DLD1 (cell line): ENCODE results near the gene TSGA10IP.

ENCODE experiments used
- in situ Hi-C: cut with HindIII; loops from 2 replicates; pipeline ENCODE4 v1.10.0; 2017; ENCODE audit warnings: low sequenced_read_pairs

TSGA10IP gene

DNA sequence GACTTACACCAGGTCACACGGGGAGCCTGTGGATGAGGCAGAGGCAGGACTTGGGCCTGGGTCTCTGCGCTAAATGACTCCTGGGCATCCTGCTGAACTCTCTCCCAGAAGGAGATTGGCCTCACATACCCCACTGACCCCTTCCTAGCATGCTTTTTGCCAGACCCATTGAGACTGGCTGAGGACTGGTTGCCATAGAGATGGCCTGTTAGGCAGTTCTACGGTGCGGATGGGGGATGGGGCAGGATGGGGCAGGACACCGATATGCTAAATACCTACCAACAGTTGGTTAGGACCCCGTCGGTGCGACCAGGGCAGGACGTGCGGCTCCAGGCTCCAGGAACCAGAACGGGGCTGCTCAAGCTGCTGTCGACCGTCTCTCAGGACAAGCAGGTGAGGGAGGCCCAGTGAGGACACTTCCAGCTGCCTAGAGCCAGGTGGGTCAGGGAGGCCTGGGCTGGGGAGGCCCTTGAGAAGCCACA, at the start of gene TSGA10IP:
Gene TSGA10IP, plus strand, starts transcription at position 51 of the 482 bp plus-strand sequence. Its CDS starts 196 bp downstream, at position 247.
- in situ Hi-C loops: no loop called here

DNA sequence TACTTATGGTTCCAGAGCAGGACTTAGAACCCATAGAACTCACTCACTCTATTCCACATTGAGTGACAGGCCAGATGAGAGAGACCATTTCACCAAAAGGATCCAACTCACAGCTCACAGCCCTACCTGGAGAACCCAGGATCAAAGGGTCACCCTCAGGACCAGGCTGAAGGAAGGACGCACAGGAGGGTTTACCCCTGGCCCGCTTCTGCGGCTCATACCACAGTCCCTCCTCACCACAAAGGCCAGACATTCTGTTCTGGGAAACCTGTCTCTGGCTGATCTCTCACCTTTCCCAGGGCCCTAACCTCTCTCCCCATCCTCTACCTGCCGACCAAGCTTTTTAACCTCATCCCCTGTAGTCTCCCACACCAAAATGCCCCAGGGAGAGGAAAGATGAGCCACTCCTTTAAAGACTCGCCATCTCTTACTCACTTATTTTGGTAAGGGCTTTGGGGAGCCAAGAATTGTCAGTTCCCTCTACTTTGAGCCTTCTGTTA, 49.7 kb upstream of the TSGA10IP start:
- in situ Hi-C loops: no loop called here

DNA sequence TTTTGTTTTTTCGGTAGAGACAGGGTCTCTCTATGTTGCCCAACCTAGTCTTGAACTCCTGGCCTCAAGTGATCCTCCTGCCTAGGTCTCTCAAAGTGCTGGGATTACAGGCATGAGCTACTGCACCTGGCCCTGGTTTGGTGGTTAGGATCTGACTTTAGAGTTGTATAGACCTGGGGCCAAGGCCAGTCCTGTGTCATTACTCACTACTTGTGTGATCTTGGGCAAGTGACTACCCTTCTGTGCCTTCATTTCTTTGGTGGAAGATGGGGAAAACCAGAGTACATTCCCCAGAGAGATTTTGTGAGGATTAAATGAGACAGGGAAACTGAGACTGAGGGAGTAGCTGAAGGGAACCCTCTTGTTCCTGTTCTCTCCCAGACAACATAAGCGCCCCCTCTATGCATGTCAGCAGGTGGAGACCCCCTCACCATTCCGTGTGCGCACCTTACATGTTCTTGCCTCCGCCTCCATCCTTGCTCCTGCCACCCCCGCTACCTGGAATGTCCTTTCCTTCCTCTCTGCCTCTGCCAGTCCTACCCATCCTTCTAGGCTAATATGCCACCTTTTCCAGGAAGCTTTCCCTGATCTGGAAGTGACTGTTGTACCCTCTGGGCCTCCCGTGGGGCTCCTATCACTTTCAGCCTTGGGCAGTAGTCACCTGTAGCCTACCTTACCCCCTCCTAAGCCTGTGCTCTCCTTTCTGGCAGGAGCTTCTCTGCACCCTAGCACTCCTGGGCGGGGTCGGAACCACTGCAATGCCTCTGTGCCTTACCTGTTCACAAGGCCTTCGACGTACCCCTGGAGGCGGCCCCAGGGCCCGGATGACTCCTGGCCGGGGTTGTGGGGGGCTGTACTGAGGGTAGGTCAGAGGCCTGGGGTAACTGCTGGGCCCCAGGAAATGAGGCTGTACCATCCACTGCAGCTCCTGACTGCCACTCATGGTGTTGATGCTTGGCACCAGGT, 49.0 kb upstream of the TSGA10IP start:
- in situ Hi-C loops: no loop called here

DNA sequence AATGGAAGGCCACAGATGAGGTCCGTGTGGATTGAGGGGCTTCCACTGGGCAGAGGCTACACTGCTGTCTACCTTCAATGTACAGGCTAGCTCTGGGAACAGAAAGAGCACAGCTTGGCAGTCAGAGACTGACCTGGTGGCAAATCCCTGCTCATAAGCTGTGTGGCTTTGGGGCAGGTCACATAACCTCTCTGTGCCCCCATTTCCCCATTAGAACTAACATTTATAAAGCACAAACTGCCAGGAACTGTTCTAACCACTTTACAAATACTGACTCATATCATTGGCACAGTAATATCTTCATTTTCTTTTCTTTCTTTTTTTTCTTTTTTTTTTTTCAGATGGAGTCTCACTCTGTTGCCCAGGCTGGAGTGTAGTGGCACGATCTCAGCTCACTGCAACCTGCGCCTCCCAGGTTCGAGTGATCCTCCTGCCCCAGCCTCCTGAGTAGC, 48.2 kb upstream of the TSGA10IP start:
- in situ Hi-C loops: no loop called here

DNA sequence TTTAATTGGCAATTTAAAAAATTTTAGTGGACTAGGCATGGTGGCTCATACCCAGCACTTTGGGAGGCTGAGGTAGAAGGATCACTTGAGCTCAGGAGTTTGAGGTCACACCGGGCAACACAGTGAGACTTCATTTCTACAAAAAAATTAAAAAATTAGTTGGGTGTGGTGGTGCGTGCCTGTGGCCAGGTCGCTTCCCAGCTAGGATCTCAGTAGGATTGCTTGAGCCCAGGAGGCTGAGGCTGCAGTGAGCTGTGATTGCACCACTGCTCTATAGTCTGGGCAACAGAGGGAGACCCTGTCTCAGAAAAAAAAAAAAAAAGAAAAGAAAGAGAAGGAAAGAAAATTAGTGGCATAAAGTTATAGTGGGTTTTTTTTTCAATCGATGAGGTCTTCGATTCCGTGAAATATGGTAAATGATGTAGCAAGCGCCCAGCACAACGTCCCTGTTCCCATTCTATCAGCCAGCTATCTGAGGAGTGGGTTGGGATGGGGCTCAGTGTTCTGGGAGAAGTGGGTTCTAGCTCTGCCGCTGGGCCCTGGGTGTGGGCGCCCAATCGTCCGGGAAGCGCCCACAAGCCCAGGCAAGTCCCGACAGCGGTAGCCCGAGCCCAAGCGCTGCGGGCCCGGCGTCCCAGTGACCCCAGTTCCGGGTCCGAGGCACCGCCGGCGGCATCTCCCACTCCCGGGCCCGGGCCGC, 46.5 kb upstream of the TSGA10IP start:
- in situ Hi-C loops: no loop called here

DNA sequence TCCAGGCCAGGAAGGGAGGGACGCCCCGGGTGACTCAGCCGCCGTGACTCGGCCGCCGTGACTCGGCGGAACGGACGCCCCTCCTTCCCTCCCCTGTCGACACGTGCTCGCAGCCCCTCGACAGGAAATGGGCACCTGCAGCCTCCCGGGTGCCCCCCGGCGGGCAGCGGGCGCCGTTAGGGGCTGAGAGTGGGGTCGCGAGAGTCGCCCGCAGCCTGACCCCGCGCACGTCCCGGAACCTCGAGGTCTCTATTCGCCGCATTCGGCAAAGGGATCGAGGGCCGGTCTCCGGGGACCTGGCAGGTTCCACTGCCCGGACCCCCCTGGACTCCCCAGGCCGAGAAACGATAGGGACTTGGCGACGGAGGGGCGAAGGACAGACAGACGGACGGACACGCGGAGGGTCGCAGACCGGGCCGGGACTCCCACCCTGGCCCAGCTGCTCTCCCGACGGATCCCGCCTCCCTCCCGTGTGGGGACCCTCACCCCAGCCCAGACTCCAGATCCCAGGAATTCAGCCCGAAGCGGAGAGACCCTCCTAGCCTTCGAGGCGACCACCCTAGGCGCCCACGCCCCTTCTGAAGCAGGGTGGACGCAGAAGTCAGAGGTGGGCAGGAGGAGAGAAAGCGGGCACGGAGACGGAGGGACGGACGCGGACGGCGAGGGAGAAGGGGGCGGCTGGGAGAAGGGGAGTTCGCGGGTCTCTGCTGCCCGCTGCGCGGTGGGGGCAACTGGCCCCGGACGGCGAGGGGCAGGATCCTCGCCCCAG, 45.7 kb upstream of the TSGA10IP start:
- in situ Hi-C loops: no loop called here

DNA sequence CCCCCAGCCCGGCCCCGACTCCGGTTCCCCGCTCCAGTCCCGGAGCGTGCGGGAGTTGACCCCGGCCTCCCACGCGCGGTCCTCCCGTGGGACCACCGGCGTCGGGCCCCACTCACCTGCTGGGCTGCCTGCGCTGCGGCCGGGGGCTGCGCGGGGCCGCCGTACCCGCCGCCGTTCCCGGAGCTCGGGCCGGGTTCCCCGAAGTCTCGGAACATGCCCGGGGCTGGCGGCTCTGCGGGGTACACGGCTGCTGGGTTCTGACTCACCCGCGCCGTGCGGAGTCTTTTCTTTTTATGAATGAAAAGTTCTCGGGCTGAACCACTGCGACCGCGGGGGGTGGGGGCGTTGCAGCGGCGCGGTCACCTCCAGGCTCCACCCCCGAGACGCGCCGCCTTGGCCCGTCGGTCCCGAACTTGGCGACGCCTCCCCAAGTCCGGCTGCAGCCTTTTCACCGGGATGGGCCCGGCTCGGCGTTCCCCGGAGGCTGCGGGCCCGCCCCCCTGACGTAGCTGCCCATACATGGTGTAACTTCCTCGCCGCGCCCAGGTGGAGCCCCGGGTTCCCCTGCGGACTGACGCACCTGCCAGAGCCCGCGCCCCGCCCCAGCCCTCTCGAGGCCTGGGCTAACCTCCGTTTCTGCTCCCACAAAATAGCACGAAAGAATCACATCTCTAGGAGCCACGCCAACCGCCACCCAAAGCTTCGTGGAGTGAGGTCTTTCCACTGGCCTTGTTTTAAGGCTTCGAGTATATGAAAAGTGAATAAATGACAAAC, 45.0 kb upstream of the TSGA10IP start, which contains the start of gene FOSL1:
Gene FOSL1, minus strand, starts transcription at position 264 of the 774 bp plus-strand sequence. Its CDS starts 49 bp downstream, at position 215.
- in situ Hi-C loops: no loop called here

DNA sequence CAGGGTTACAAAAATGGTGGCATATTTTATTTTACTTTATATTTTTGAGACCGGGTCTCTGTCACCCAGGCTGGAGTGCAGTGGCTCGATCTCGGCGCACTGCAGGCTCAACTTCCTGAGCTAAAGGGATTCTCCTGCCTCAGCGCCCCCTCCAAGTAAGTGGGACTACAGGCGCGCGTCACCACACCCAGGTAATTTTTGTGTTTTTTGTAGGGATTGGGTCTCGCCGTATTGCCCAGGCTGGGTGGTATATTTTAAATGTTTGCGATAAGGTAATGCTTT, 44.4 kb upstream of the TSGA10IP start:
- in situ Hi-C loops: no loop called here

DNA sequence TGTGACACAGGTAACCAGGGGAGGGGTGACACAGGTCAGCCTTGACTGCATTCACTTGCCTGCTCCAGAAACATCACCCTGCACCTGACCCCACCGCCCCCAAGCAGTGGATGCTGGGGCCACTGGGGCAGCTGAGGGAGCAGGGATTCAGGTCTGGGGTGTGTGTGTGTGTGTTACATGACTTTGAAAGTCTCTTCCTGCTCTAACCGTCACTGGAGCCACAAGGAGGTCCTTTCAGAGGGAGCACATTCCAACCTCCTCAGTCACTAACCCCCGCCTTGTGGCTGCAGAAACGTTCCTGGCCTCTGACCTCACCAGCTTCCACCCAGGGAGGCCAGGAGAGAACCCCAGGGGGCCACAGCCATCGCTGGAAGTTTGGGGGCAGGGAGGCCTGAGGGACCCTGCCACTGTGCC, 42.2 kb upstream of the TSGA10IP start:
- in situ Hi-C loops: no loop called here

DNA sequence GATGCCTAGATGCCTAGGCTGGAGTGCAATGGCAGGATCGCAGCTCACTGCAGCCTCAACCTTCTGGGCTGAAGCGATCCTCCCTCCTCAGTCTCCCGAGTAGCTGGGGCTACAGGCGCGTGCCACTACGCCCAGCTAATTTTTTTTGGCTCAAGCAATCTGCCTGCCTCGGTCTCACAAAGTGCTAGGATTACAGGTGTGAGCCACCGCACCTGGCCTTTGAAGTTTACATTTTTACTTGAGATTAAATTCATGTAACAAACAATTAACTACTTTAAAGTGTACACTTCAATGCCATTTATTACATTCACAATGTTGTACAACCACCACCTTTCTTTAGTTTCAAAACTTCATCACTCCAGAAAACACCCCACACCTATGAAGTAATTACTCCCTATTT, 41.6 kb upstream of the TSGA10IP start:
- in situ Hi-C loops: no loop called here

DNA sequence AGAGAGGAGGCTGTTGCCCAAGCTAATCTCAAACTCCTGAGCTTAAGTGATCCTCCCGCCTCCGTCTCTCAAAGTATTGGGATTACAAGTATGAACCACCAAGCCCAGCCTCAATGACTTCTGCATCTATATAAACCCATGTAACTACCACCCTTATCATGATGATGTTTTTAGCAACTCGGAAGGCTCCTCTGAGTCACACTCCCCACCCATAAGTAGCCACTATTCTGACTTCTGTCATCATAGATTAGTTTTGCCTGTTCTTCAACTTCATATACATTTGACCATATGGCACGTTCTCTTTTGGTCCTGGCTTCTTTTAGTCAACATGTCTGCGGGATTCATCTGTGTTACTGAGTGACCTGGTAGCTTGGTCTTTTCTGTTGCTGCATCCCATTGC, 38.7 kb upstream of the TSGA10IP start:
- in situ Hi-C loops: no loop called here

DNA sequence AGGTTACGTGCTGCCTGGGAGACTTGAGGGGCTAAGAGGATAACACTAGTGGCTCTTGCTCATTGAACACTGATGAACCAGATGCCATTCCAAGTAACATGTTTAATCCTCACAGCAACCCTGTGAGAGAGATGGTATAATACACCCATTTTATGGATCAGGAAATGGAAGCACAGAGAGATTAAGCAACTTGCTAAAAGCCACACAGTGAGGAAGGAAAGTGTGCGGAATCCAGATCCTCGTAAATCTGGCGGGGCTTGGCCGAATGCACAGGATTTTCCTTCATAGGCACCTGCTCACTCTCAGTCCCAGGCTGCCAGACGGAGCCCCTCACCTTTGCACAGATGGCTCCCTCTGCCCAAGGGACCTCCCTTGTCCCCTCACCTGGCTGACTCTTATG, 37.4 kb upstream of the TSGA10IP start:
- in situ Hi-C loops: no loop called here

DNA sequence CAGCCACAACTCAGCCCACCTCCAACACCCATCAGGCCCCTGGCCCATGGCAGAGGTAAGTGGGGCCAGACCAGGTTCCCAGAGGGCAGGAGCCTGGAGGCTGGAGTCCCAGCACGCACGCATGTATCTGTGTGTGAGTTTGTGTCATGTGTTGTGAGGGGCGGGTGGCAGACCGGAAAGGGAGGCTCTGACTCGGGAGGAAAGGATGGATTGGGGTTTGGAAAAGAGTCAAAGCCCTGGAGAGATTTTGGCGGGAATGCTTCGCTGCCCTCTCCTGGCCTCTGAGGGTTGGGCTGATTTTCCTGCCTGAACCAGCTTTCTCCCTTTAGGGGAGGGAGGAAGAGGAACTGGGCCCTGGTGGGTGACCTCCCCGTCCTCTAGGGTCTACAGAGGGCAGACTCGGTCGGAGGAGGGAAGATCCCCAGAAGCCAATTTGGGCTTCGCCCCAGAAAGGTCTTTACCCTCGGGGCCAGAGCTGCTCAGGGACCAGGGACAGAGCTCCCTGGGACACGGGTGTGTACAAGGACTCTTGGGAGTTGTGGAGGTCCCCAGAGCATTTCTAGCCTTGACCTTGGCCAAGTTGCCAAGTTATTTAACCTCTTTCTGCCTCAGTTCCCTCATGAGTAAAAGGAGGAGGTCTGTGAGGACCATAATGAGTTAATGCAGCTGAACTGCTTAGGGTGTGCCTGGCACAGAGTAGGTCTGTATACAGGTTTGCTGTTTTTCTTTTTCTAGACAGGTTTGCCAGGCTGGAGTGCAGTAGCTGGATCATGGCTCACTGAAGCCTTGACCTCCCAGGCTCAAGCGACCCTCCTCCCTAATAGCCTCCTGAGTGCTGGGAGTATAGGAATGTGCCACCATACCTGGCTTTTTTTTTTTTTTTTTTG, 33.4 kb upstream of the TSGA10IP start:
- in situ Hi-C loops: no loop called here

DNA sequence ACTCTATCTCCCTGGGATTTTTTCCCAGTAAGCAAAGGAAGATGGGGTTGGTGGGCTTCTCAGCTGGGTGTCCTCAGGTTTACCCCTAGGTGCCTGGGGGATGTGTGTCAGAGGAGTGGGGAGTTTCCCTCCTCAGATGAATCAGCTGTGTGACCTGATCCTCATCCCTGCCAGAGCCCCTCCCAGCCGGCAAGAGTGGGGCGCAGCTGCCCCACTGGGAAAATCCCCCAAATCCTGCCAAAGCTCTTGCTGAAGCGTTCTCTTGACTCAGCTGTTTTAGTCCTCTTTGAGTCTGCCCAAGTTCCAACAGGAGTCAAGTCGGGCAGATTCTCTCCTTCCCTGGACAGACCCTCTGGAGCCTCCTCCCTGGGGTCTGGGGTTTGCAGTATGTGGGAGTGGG, 32.4 kb upstream of the TSGA10IP start:
- in situ Hi-C loops: no loop called here

DNA sequence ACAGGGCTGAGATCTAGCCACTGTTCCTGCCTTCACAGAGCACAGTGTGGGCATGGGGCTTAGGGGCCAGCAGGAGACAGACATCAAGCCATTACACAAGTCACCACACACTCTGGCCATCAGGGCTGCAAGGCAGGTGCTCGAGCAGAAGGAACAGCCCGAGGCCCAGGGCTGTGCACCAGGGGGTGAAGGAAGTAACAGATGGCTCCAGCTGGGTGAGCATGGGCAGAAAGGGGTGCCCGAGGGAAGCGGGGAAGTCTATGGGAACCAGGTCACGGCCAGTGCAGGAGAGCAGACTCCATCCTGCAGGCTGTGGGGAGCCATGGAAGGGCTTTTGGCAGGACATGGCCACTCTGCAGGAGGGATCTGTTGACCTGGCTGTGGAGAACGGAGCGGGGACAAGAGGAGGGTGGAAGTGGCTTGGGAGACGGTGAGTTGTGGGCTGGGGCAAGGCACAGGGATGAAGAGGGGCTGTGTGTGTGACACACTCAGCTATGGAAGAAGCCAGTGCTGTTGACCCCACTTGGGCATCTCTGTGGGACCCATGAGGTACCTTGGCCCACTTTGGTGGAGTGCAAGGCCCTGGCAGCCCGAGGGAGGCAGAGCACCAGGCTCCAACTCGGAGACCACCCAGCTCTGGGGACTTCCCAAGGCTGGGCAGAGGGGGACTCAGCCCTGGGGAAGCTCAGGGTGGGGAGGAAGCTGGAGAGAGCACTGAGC, 30.0 kb upstream of the TSGA10IP start:
- in situ Hi-C loops: no loop called here

DNA sequence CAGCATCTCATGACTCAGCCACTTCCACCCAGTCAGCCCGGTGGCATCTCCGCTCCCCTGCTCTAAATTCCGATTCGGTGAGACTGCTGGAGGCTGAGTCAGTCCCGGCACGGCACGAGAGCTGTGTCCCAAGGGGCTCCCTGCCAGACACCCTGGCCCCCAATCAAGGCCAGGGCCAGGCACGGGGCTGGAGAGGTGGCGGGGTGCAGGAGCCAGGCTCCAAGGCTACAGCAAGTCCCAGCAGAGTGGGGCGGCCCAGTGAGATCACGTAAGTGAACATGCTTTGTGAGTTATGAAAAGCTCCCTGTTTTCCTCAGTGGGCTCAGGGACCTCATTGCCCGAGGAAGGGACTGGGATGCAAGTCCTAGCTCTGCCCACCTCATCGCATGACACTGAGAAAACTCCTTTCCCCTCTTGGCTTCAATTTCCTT, 29.4 kb upstream of the TSGA10IP start:
- in situ Hi-C loops: no loop called here

DNA sequence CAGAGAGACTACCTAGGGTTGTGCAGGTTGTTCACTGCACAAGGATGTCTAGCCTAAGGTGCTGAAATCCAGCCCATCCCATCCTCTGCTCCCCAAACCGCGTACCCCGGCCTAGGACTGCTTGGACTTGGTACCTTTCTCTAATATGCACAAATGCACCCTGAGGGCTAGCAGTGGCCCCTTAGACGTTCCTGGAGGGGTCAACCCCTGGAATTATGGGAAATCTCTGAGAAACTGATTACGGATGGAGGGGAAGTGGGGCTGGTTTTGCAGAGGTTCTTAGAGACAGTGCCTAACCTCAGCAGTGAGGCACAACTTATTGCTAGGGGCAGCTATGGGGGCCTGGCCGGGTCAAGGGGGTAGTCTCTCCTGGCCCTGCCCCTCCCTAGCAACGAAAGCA, 28.9 kb upstream of the TSGA10IP start:
- in situ Hi-C loops: no loop called here

DNA sequence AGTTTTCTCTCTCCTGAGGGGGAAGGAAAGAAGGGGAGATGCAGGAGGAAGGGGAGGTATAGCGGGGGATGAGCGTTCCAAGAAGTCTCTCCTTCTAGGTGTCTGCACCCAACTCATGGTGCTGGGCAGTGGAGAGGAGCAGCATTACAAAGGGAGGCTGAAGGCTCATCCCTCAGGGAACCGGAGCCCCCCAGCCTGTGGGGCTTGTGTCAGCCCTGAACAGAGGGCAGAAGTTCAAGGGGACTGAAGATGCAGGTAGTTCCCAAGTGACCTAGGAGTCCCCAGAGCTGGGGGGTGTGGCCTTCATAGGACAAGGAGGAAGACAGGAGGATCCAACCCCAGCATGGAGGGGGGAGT, 28.2 kb upstream of the TSGA10IP start:
- in situ Hi-C loops: no loop called here
